ENCODE data around the gene WASHC4. TPM values are rescaled to one million over a fixed set of nuclear protein-coding genes. Genes with fewer than 3 reads are reported as not detected.

The WASHC4 gene
- total RNA-seq, 2 experiments from 2014 or later, result 32.5 to 33.6 TPM

DNA sequence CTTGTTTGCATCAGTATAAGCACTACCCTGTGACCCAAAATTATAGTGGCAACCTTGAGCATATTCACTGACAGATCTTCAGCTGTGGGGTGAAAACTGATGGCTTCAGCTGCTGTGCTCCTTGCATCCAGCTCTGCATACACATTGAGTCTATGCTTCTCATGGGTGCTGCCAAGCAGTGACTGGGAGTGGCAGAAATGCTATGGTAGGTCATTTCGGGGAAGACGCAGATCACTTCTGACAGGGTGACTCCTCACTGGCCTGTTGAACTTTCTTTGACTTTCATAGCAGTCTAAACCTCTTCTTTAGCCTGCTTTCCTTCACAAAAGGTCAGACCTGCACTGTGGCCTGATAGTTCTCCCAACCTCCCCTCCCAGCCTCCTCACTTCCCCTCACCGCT is 17.7 kb upstream of the WASHC4 start:
- peaks cover 24% of the 10 kb centered on the region for H3K27me3 Mint-ChIP-seq
- peaks cover 7% of the 10 kb centered on the region for H3K9me3 Mint-ChIP-seq
- Histone ChIP-seq H3K27me3 (ENCODE audit: control insufficient read depth in 1 of 2, insufficient read depth in 2 of 2, low read length in 2 of 2) (peaks cover 0 to 3% of the 10 kb centered on the region in 2 experiments), H3K27ac (ENCODE audit: low read depth in 1 of 2, low read length in 2 of 2) (no peak overlapping the region), H3K4me1 (ENCODE audit: insufficient read depth, low read length) (no peaks in the 10 kb centered on the region), H3K4me3 (ENCODE audit: low read length) (no peak overlapping the region), H3K9me3 (ENCODE audit: control insufficient read depth in 1 of 2, insufficient read depth in 1 of 2, low read length in 2 of 2) (peaks cover 0 to 10% of the 10 kb centered on the region in 2 experiments), H3K36me3 (ENCODE audit: insufficient read depth, low read length) (no peaks in the 10 kb centered on the region)
- no peak for ATAC-seq (ENCODE audit: poor library complexity)
- no peak for TF ChIP-seq CTCF (IDR thresholded peaks at IDR 0.05)
- H3K36me3 Mint-ChIP-seq (ENCODE audit: low read depth), result no peaks in the 10 kb centered on the region
- H3K4me1 Mint-ChIP-seq (ENCODE audit: low read depth), result no peaks in the 10 kb centered on the region
- H3K27ac Mint-ChIP-seq, result no peak overlapping the region
- intact Hi-C loops (cut with DNase I, micrococcal nuclease), result no loop called here
- ChIA-PET CTCF (no interaction called here), POLR2A (no interaction called here)
- no peak for DNase-seq
- no peak overlapping the region for H3K4me3 Mint-ChIP-seq

DNA sequence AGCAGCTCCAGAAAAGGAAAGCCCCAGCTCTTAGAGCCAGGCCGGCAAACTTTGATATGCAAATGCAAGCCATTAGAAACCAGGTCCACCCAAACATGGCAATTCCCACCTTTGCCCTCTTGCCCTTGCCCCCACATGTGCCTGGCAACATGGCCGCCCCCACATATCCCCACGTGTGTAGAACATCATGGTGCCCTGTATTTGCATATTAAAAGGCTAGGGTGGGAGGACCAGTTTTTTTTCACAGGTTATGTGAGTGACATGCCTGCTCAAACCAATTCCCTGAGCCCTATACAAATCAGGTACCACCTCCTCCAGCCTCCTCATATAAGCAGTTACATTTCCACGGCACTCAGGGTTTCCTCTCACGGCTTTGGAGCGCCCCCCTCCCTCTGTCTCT is 17.2 kb upstream of the WASHC4 start:
- no peaks in the 10 kb centered on the region for H3K36me3 Mint-ChIP-seq (ENCODE audit: low read depth)
- peaks cover 3 to 9% of the 10 kb centered on the region in 2 experiments for H3K9me3 ChIP-seq (ENCODE audit: control insufficient read depth in 1 of 2, insufficient read depth in 1 of 2, low read length in 2 of 2)
- peaks cover 9% of the 10 kb centered on the region for H3K9me3 Mint-ChIP-seq
- intact Hi-C loops (cut with DNase I, micrococcal nuclease), result no loop called here
- CTCF ChIA-PET, result no interaction called here
- peaks cover 22% of the 10 kb centered on the region for H3K27me3 Mint-ChIP-seq
- H3K4me3 ChIP-seq (ENCODE audit: low read length), result no peak overlapping the region
- no peaks in the 10 kb centered on the region for H3K4me1 ChIP-seq (ENCODE audit: insufficient read depth, low read length)
- ATAC-seq (ENCODE audit: poor library complexity) (no peak), DNase-seq (no peak)
- no peaks in the 10 kb centered on the region for H3K36me3 ChIP-seq (ENCODE audit: insufficient read depth, low read length)
- no peaks in the 10 kb centered on the region for H3K27me3 ChIP-seq (ENCODE audit: control insufficient read depth in 1 of 2, insufficient read depth in 2 of 2, low read length in 2 of 2)
- no peak overlapping the region for H3K27ac ChIP-seq (ENCODE audit: low read depth in 1 of 2, low read length in 2 of 2)
- no peak overlapping the region for H3K27ac Mint-ChIP-seq
- H3K4me3 Mint-ChIP-seq, result no peak overlapping the region
- POLR2A ChIA-PET, result no interaction called here
- no peaks in the 10 kb centered on the region for H3K4me1 Mint-ChIP-seq (ENCODE audit: low read depth)
- no peak for TF ChIP-seq CTCF (IDR thresholded peaks at IDR 0.05)

- ChIA-PET POLR2A (interaction anchor here (1.1 kb wide), 1 partner anchor 13 kb away, joined by 3 read pairs; no protein-coding TSS in a partner anchor), CTCF (no interaction called here)
- Histone ChIP-seq H3K9me3 (ENCODE audit: control insufficient read depth in 1 of 2, insufficient read depth in 1 of 2, low read length in 2 of 2) (peaks cover 13 to 15% of the 10 kb centered on the region in 2 experiments), H3K27me3 (ENCODE audit: control insufficient read depth in 1 of 2, insufficient read depth in 2 of 2, low read length in 2 of 2) (no peaks in the 10 kb centered on the region), H3K36me3 (ENCODE audit: insufficient read depth, low read length) (no peaks in the 10 kb centered on the region), H3K4me1 (ENCODE audit: insufficient read depth, low read length) (no peaks in the 10 kb centered on the region), H3K27ac (ENCODE audit: low read depth in 1 of 2, low read length in 2 of 2) (no peak overlapping the region), H3K4me3 (ENCODE audit: low read length) (no peak overlapping the region)
- no peak for DNase-seq
- Mint-ChIP-seq H3K4me1 (ENCODE audit: low read depth) (no peaks in the 10 kb centered on the region), H3K9me3 (peaks cover 8% of the 10 kb centered on the region), H3K27me3 (peaks cover 17% of the 10 kb centered on the region), H3K4me3 (no peak overlapping the region), H3K27ac (no peak overlapping the region), H3K36me3 (ENCODE audit: low read depth) (no peaks in the 10 kb centered on the region)
- no peak for TF ChIP-seq CTCF (IDR thresholded peaks at IDR 0.05)
- intact Hi-C loops (cut with DNase I, micrococcal nuclease), result no loop called here
- no peak for ATAC-seq (ENCODE audit: poor library complexity)
Measured at GRCh38 chr12:105091476-105092206, 15.9 kb upstream of the WASHC4 start.
